ENCODE results near the gene ULK4. TPM values are rescaled to one million over a fixed set of nuclear protein-coding genes. Genes with fewer than 3 reads are reported as not detected.
"Not testable (repeated sequence)": the region's sequence is repeated elsewhere in the genome, so short reads cannot be mapped to it uniquely, and the experiment has no call there.

The ULK4 gene
- total and polyA plus RNA-seq, 2 of the 4 experiments (the other 2 are of a cell fraction) = 2.7 to 5.0 TPM

DNA sequence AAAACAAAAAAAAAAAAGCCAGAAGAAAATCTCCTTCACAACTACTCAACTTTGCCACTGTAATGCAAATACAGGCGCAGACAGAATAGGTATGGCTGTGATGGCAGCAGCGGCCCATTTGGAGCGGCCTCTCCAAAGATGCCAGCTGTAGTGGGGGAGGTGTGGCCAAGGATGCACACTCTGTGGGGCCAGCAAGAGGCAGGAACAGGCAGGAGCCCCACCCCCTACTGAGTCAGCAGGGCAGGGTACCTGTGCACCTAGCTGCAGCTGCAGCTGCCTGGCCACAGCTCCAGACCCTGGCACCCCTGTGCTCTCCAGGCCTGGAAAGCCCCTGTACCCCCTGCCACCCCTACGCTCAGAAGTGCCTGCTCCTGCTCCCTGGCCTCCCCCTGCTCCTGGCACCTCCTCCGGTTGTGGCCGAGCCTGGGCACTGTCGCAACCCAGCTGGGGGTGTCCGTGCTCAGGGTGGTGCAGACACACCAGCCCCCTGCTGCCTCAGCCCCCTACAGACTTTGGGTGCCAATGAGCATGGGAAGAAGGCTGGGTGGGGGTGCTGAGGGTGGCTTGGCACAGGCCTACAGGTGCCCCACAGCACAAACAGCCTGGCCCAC is 312.7 kb downstream of the ULK4 start:
- no TSS peak for BruUV-seq (replicated peaks)
- TF ChIP-seq MXI1 (IDR thresholded peaks at IDR 0.05; ENCODE audit: borderline replicate concordance, low read depth, low read length) (no peak), RFX5 (IDR thresholded peaks at IDR 0.05; ENCODE audit: low read depth, low read length) (no peak), MAFK (IDR thresholded peaks at IDR 0.05; ENCODE audit: low read depth, low read length) (no peak), MAZ (IDR thresholded peaks at IDR 0.05; ENCODE audit: borderline replicate concordance, low read depth, low read length) (no peak)
- TF ChIP-seq, protein P1, sequence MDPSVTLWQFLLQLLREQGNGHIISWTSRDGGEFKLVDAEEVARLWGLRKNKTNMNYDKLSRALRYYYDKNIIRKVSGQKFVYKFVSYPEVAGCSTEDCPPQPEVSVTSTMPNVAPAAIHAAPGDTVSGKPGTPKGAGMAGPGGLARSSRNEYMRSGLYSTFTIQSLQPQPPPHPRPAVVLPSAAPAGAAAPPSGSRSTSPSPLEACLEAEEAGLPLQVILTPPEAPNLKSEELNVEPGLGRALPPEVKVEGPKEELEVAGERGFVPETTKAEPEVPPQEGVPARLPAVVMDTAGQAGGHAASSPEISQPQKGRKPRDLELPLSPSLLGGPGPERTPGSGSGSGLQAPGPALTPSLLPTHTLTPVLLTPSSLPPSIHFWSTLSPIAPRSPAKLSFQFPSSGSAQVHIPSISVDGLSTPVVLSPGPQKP (IDR thresholded peaks at IDR 0.05; ENCODE audit: borderline replicate concordance, low read depth, low read length) = no peak
- ATAC-seq (ENCODE audit: low read depth) (no peak), DNase-seq (no peak)
- Histone ChIP-seq H3K4me1 (ENCODE audit: control insufficient read depth, insufficient read depth, low read length) (peaks cover 4% of the 10 kb centered on the region; the same call in 1 of the 2 replicates), H3K14ac (replicated peaks; ENCODE audit: low read depth, low read length) (no peak overlapping the region), H2BK120ac (ENCODE audit: low read depth, low read length) (no peak overlapping the region), H2BK5ac (ENCODE audit: low read depth, low read length, poor library complexity, severe bottlenecking) (no peak overlapping the region), H3K9me3 (ENCODE audit: control insufficient read depth, insufficient read depth, low read length) (peaks cover 3% of the 10 kb centered on the region; the same call in 1 of the 2 replicates), H2BK15ac (ENCODE audit: low read depth, low read length) (no peak overlapping the region), H4K5ac (ENCODE audit: low read depth, low read length) (no peak overlapping the region), H3K23ac (ENCODE audit: low read depth, low read length) (no peak overlapping the region), H3K4ac (ENCODE audit: low read depth, low read length) (no peak overlapping the region), H3K4me2 (ENCODE audit: low read depth, low read length) (no peak overlapping the region), H4K91ac (ENCODE audit: insufficient read depth, low read depth, low read length) (no peak overlapping the region), H3K9ac (ENCODE audit: low read depth, low read length) (no peak overlapping the region), H2AK9ac (replicated peaks; ENCODE audit: low read depth, low read length, poor library complexity) (no peak overlapping the region), H4K20me1 (ENCODE audit: insufficient read depth, low read length) (no peaks in the 10 kb centered on the region), H3K27me3 (ENCODE audit: control insufficient read depth, insufficient read depth, low read length) (no peaks in the 10 kb centered on the region), H3K36me3 (ENCODE audit: control insufficient read depth, insufficient read depth, low read length) (no peaks in the 10 kb centered on the region), H2BK20ac (ENCODE audit: low read depth, low read length) (no peak overlapping the region), H3K18ac (ENCODE audit: low read depth, low read length) (no peak overlapping the region), H3K27ac (ENCODE audit: insufficient read depth, low read length) (no peak overlapping the region), H3K56ac (ENCODE audit: extremely low read depth, insufficient read depth, low read length) (no peak overlapping the region), H3K79me1 (ENCODE audit: low read depth in 1 of 2, low read length in 2 of 2) (no peaks in the 10 kb centered on the region), H4K8ac (ENCODE audit: low read depth in 2 of 2, low read length in 2 of 2) (no peak overlapping the region), H3K9me1 (ENCODE audit: insufficient read depth, low read length) (no peaks in the 10 kb centered on the region), H2AK5ac (ENCODE audit: low read depth, low read length) (no peak overlapping the region), H2AFZ (replicated peaks; ENCODE audit: low read length, poor library complexity) (no peak overlapping the region), H3K4me3 (ENCODE audit: insufficient read depth, low read depth, low read length) (no peak overlapping the region)
- in situ Hi-C loops (cut with MboI; ENCODE audit: low sequenced_read_pairs) = no loop called here
- ChIA-PET CTCF (no interaction called here), POLR2A (ENCODE audit: unreplicated experiment) (no interaction called here)
- intact Hi-C loops (cut with micrococcal nuclease) = no loop called here
- dilution Hi-C loops (cut with HindIII; ENCODE audit: low sequenced_read_pairs, unreplicated experiment) = no loop called here
- WGBS, 2 experiments (ENCODE audit: extremely low coverage in 2 of 2, insufficient read length in 1 of 2) = no CpG with 5 or more reads among the region's 8 CpGs

DNA sequence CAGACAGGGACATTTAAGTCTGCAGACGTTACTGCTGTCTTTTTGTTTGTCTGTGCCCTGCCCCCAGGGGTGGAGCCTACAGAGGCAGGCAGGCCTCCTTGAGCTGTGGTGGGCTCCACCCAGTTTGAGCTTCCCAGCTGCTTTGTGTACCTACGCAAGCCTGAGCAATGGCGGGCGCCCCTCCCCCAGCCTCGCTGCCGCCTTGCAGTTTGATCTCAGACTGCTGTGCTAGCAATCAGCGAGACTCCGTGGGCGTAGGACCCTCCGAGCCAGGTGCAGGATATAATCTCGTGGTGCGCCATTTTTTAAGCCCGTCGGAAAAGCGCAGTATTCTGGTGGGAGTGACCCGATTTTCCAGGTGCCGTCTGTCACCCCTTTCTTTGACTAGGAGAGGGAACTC is 314.2 kb downstream of the ULK4 start:
- H2BK5ac ChIP-seq (ENCODE audit: low read depth, low read length, poor library complexity, severe bottlenecking); CTCF ChIA-PET; H3K9ac ChIP-seq (ENCODE audit: low read depth, low read length); H3K18ac ChIP-seq (ENCODE audit: low read depth, low read length); H3K56ac ChIP-seq (ENCODE audit: extremely low read depth, insufficient read depth, low read length); H2BK15ac ChIP-seq (ENCODE audit: low read depth, low read length); H4K20me1 ChIP-seq (ENCODE audit: insufficient read depth, low read length); POLR2A ChIA-PET (ENCODE audit: unreplicated experiment); H3K9me1 ChIP-seq (ENCODE audit: insufficient read depth, low read length); H4K8ac ChIP-seq (ENCODE audit: low read depth in 2 of 2, low read length in 2 of 2); H3K79me1 ChIP-seq (ENCODE audit: low read depth in 1 of 2, low read length in 2 of 2); H3K4me3 ChIP-seq (ENCODE audit: insufficient read depth, low read depth, low read length); H3K14ac ChIP-seq (replicated peaks; ENCODE audit: low read depth, low read length); H2AK5ac ChIP-seq (ENCODE audit: low read depth, low read length); H3K27me3 ChIP-seq (ENCODE audit: control insufficient read depth, insufficient read depth, low read length); H2AFZ ChIP-seq (replicated peaks; ENCODE audit: low read length, poor library complexity); H2AK9ac ChIP-seq (replicated peaks; ENCODE audit: low read depth, low read length, poor library complexity); H3K23ac ChIP-seq (ENCODE audit: low read depth, low read length); intact Hi-C loops (cut with micrococcal nuclease); H4K91ac ChIP-seq (ENCODE audit: insufficient read depth, low read depth, low read length); H3K4me1 ChIP-seq (ENCODE audit: control insufficient read depth, insufficient read depth, low read length); H2BK20ac ChIP-seq (ENCODE audit: low read depth, low read length); H3K9me3 ChIP-seq (ENCODE audit: control insufficient read depth, insufficient read depth, low read length); H4K5ac ChIP-seq (ENCODE audit: low read depth, low read length); H3K4ac ChIP-seq (ENCODE audit: low read depth, low read length); ATAC-seq (ENCODE audit: low read depth); H3K36me3 ChIP-seq (ENCODE audit: control insufficient read depth, insufficient read depth, low read length); in situ Hi-C loops (cut with MboI; ENCODE audit: low sequenced_read_pairs); DNase-seq; H3K27ac ChIP-seq (ENCODE audit: insufficient read depth, low read length); BruUV-seq (replicated peaks); H3K4me2 ChIP-seq (ENCODE audit: low read depth, low read length); H2BK120ac ChIP-seq (ENCODE audit: low read depth, low read length); dilution Hi-C loops (cut with HindIII; ENCODE audit: low sequenced_read_pairs, unreplicated experiment): not testable (repeated sequence)
- WGBS, 2 experiments (ENCODE audit: extremely low coverage in 2 of 2, insufficient read length in 1 of 2) = 100% methylated on average over 3 of the region's 17 CpGs; no CpG with 5 or more reads in 1 of the 2 experiments
